ENCODE results near the gene CREG2.
A peak's percentile ranks its signal among the peaks of the same experiment; 100 is the strongest.
"Not testable (repeated sequence)": the region's sequence is repeated elsewhere in the genome, so short reads cannot be mapped to it uniquely, and the experiment has no call there.

CREG2 gene

DNA sequence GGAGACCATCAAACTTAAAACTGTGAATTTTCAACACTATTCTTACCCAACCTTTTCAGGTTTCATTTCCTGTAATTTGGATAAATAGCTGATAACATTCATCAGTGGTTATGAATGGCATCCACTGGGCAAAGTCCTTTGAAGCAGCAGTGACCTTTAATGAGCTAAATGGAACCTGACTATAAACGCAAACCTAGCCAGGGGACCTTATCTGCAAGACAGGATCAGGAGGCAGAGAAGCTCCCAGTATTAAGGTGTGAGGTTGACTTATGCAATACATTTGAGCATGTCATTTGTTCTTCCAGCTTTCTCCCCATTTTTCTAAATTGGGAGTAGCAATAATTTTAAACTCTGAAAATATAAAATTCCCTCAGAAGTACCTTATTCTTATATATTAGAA lies 38.4 kb downstream of the CREG2 start:
- no peak for DNase-seq (ENCODE audit: low read depth in 2 of 2, low spot score in 1 of 2)

DNA sequence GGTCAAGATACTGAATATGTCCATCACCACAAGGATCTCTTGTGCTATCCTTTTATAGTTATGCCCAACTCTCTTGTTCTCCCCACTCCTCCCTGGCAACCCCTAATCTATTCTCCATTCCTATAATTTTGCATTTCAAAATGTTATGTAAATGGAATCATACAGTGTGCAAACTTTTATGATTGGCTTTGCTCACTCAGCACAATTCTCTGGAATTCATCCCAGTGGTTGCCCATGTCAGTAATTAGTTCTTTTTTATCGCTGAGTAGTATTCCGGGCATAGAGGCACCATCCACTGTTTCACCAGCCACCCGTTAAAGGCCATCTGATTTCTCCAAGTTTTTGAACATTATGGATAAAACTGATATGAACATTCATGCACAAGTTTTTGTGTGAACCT lies 40.4 kb downstream of the CREG2 start:
- DNase-seq (ENCODE audit: low read depth in 2 of 2, low spot score in 1 of 2) = no peak

DNA sequence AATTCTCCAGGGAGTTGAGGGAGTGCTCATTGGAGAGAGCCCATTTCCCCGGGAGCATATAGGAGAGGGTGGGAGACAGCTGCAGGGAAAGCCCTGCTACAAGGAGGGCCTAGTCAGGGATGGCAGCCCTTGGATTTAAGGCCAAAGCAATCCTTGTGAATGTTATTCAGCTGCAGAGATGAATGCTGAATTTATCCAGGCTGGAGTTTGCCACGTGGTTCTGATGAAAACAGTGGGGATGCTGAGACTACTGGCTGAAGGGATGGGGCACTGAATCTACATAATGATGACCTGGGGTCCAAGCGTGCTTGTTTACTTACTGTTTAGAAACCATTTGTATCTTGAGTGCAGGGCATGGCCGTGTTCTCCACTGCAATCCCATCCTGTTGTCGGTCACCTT lies 43.2 kb downstream of the CREG2 start:
- DNase-seq (ENCODE audit: low read depth in 2 of 2, low spot score in 1 of 2) = no peak

DNA sequence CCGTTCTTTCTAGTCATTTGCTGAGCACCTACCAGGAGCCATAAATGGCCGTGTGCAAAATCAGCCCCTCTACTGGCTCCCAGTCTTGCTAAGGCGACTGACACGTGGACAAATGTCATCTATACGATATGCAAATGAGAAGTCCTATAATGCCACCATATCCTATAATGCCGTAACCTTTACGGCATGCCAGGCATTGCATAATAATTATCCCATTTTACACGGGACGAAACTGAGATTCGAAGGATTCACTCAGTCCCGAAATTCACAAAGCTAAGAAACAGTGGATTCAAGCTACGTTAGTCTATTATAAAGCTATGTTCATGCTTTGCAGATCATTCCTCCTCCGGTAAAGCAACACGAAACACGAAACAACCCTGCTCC lies 44.7 kb downstream of the CREG2 start:
- no peak for DNase-seq (ENCODE audit: low read depth in 2 of 2, low spot score in 1 of 2)

DNA sequence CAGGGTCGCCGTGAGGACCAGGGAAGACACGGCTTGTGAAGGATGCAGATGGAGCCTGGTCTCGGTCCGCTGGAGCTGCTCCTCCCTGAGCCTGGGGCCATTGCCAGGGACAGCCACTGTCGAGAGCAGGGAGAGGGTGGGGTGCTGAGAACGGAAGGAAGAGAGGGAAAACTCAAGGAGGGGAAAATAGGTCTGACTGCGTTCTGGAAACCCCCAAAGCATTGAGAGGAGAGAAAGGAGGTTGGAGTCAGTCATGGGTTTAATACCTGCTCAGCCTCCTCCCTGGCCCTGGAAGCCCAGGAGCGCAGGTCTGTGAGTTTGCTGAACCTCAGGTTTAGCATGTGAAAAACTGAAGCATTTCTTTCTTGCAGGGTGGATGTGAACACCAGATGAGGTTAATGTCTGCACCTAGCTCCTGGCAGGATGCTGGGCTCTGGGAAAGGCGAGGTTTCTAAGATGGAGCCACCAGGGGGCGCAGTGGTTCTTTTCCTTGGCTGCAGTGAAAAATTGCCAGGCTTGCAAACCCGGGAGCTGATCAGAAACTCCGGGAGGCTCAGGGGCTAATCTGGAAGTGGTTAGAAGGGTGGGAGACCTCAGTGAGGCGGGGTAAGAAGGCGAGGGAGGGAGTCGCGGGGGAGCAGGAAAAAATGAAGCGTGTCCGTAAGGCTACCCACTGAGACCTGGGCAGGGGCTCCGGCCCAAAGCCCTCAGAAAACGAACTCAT lies 45.2 kb downstream of the CREG2 start:
- DNase-seq (ENCODE audit: low read depth in 2 of 2, low spot score in 1 of 2) = peak; percentile 25 to 44

DNA sequence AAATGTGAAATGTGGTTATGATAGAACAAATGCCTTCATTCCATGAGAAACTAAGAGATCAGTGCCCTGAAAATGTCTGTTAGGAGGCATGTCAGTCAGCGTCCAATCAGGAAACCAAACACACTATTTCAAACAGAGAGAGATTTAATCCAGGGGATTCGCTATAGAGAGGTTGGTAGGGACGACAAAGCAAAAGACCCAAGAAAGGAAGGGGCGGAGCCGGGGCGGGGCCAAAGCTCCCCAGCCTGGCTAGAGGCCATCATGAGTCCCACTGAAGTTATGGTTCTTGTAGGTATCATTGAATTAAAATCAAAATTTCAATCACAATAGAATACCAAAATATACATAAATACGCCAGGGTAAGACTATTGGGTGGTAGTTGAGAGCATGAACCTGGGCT lies 45.9 kb downstream of the CREG2 start:
- no peak for DNase-seq (ENCODE audit: low read depth in 2 of 2, low spot score in 1 of 2)

DNA sequence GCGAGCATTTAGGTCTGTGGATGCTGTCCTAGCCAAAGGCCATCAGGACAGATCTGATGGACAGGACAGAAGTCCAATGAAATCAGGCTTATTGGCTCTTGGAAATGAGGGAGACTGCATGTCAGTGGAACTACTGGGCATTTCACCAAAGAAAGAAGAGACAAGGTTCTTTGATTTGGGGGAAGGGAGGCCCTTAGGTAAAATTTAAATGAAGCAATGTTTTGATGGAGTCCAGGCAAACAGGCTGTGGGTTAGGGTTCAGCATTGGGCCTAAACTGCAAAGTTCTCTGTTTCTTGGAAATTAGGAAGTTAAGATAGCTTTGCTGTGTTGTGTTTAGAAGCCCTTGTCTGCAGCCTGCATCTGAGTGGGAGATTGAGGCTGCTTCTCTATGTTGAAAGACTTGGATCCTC lies 47.2 kb downstream of the CREG2 start:
- no peak for DNase-seq (ENCODE audit: low read depth in 2 of 2, low spot score in 1 of 2)

DNA sequence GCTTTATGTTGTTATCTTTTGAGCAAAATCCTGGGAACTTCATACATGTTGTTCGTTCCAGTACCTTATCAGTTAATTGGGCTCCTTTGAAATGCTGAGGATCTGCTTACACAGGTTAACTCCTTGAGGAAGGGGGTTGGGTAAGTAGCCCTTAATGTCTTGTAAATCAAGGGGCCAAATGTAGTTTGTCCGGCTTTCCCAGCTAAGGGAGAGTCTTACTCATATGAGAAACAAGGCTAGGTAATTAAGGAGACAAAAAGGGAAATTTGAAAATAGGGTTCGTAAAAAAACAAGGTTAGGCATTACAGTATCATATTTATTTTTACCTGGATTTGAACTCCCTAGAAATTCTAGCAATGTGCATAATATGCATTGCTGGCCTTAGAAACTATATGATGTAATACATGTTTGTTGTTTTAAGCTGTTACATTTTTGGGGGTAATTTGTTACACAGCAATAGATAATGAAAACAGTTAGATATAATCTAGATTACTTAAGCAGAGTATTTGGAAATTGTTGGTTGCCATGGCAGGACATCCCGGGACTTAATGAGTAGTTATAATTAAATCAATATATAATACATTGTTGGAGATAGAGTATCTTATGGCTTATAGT lies 47.9 kb downstream of the CREG2 start:
- no peak for DNase-seq (ENCODE audit: low read depth in 2 of 2, low spot score in 1 of 2)

DNA sequence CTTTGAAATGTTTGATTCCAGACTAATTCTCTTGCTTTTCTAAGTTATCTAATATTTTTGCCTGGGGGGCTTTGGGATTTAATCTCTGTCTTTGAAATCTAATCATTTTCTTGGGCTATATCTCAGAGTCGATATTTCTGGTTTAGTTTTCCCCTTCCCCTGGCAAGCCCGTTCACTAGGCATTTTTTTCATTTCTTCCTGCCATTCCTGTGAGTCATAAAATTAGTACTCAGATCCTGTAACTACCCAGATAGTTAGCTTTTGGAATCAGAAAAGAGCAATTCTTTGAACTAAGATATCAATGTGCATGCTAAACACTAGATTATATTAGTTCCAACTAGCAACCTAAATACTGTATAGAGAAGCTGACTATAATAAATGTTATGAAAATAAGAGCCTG lies 49.4 kb downstream of the CREG2 start:
- no peak for DNase-seq (ENCODE audit: low read depth in 2 of 2, low spot score in 1 of 2)

DNA sequence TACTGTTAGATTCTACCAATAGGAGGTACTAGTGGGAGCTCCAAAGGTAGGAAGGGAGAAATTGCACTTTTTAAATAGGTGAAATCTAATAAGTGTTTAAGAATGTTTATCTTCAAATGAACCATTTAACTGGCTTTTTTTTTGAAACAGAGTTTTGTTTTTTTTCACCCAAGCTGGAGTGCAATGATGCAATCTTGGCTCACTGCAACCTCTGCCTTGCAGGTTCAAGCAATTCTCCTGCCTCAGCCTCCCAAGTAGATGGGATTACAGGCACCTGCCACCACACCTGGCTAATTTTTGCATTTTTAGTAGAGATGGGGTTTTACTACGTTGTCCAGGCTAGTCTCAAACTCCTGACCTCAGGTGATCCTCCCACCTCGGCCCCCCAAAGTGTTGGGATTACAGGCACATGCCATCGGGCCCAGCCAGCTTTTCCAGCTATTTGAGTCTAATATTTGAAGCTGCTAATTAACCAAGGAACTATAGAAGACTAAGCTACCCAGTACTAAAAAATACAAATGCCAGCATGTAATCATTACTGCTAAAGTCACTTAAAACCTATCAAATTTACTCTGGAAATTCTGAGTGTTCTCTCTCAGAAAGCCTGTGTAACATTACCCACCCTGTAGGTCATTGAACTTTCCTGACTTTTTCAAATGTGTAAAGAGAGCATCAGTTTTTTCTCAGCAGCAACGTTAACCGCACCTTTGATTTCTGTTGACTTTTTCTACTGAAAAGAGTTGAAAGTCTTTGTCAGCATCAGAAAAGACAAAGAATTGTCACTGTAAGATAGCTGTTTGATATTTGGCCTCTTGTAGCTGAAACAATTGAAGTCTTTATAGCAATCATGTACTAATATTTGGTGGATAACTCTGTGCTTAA lies 54.2 kb downstream of the CREG2 start:
- DNase-seq (ENCODE audit: low read depth in 2 of 2, low spot score in 1 of 2) = no peak

DNA sequence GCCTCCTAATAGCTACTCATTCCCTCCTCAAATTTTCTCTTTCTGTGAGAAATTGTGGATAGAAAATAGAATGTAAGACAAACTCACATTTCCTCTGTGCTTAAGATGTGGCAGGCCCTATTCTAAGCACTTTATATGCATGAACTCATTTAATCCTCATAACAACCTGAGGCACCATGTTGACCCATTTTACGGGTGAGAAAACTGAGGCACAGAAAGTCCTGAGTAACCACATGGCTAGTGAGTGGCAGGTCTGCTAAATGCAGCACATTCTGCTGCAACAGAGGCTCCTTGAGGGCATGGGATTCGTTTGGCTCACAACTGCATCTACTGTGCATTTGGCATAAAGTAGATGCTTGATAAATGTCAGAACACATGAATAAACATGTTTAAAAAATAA lies 56.1 kb downstream of the CREG2 start:
- no peak for DNase-seq (ENCODE audit: low read depth in 2 of 2, low spot score in 1 of 2)

DNA sequence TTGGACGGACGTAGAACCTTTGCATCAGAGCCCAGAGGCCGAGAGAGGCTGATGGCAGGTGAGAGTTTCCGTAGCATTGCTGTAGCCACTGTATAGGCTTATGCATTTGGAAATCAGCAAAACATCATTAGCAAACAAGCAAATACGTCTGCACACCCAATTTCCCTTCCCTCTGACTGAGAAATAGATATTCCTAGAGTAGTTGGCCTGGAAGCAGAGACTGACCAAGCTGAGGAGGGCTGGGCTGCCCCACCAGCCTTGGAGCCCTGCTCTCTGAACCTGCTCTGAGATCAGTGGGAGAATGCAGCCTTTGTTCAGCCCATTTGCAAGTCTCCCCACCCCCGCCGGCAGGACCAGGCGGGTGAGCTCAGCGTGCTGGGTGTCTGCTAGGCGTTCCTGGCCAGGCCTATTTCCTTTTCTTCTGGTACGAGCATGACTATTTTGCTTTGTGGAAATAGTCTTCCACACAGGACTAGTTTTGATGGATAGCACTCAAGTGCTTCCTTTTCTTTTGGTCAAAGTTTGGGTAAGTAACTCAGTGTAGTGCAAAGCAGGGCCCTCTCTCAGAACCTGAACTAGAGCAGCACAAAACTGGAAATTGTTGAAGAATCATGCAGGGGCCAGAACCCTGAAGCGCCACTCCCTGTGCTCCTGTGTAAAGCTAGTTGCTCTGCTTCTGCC lies 56.9 kb downstream of the CREG2 start:
- no peak for DNase-seq (ENCODE audit: low read depth in 2 of 2, low spot score in 1 of 2)

DNA sequence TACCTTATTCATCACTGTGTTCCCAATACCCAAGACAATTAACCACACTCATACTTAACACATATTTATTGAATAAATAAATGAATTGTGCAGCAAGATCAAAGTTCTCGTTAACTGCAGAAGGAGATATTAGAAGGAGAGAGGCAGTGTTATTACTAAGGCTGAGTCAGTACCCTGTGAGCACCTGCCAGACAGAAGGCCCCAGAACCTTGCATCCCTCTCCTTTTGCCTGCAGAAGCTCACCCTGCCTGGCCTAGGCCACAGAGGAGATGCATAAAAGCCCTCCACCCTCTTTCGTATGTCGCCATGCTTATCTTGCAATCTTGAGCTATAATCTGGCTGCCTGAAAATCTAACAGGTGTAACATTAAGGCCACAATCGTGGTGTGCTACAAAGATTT lies 58.3 kb downstream of the CREG2 start:
- DNase-seq (ENCODE audit: low read depth in 2 of 2, low spot score in 1 of 2) = no peak

DNA sequence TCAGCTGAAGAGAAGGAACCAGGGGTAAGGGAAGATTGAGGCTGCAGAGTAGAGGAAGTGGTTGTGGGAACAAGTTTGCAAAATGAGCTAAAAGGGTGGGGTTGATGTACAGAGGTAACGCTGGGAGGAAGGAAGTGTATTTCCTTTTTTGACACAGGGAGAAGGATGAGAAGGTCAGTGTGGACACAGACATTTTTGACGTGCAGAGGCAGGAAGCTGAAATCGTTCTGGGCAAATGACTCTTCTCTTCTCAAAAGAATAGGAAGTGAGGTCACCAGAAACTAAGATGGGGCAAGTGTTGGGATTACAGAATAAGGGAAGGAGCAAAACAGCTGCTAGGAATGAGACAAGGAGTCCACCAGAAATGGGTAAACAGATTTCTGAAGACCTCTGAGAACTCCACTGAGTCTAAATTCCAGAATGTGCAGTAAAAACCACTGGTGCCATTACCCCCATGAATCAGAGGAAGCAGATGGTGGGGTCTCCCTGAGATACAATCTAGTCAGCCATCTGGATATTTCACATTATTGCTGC lies 58.8 kb downstream of the CREG2 start:
- no peak for DNase-seq (ENCODE audit: low read depth in 2 of 2, low spot score in 1 of 2)

DNA sequence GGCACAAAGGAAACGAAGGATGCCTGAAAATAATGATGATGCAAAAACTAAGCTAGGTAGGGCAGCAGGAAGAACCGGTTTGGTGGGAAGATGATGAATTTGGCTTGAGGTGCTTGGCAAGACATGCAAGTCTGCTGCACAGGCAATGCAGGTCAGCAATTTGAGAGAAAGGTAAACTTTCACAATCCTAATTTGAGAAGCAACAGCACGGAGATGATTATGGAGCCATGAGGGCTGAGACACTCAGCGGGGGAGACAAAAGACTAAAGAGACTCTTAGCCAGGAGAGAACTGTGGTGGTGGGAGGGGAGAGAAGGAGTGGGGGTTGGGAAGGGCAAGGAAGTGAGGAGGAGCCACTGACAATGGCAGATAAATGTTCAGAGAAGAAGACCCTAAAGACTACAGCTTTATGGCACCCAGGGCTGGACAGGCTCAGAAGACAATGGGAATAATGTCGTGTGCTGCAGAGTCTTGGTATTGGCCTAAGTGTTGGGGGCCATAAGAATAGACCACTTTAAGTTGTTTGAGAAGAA lies 59.4 kb downstream of the CREG2 start:
- DNase-seq (ENCODE audit: low read depth in 2 of 2, low spot score in 1 of 2) = no peak

DNA sequence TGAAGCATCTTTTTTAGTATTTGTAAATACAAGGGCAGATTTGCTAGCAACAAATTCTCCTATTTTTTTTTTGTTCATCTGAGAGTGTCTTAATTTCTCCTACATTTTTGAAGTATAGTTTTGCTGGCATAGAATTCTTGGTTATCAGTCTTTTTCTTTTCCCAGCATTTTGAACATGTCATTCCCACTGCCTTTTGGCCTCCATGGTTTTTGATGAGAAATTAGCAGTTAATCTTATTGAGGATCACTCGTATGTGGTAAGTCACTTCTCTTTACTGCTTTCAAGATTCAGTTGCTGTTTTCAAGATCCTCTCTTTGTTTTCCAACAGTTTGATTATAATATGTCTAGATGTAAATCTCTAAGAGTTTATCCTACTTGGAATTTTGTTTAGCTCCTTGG lies 61.9 kb downstream of the CREG2 start:
- DNase-seq (ENCODE audit: low read depth in 2 of 2, low spot score in 1 of 2) = no peak

DNA sequence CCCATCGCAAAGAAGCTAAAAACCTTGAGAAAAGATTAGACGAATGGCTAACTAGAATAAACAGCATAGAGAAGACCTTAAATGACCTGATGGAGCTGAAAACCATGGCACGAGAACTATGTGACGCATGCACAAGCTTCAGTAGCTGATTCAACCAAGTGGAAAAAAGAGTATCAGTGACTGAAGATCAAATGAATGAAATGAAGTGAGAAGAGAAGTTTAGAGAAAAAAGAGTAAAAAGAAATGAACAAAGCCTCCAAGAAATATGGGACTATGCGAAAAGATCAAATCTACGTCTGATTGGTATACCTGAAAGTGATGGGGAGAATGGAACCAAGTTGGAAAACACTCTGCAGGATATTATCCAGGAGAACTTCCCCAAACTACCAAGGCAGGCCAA lies 70.7 kb downstream of the CREG2 start:
- DNase-seq (ENCODE audit: low read depth in 2 of 2, low spot score in 1 of 2) = not testable (repeated sequence)

DNA sequence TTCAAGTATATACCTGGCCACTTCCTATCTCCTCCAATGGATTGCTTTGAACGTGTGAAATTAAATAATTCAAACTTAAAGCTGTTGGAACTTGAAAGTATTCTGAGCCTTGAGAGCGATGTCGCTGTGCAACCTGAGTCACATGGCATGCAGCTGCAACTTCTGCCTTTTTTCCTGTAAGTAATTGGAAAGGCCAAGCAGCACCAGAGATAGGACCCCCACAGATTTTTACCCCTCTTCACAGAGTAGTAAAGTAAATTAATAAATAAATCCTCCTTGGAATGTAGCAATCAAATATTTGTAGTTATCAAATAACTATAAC lies 75.6 kb downstream of the CREG2 start:
- DNase-seq (ENCODE audit: low read depth in 2 of 2, low spot score in 1 of 2) = no peak

DNA sequence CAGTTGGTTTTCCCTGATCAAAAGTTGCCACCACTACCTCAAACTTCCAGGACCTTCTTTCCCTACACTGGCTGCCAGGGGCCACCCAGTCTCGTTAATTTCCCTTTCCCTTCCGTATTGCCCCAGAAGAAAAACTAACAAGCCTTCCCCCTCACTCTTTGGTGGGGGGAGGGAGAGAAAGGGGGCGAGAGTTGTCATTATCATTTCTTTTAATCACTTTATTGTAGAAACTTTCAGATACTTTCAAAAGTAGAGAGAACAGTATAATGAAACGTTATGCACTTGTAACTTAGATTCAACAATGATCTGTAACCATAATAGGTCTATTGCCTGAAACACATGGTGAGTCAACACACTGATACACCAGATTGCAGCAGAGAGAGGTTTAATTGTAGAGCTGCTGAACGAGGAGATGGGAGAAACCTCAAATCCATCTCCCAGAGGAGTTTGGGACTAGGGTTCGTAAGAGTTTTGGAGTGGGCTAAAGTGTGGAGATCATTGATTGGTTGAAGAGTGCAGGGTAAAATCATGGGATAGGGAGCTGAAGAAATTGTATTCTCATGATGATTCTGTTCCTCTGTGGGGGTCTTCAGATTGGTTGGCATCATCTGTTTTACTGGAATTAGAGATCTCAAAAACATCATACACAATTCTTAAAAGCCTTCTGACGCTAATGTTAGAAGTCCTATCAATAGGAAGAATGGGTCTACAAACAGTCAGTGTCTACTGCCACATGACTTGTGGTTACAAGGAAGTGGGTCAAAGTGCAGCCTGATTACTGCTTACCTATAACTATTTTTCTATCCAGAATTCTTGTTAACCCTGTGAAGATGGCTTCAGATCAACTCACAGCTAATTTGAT lies 76.2 kb downstream of the CREG2 start:
- no peak for DNase-seq (ENCODE audit: low read depth in 2 of 2, low spot score in 1 of 2)

DNA sequence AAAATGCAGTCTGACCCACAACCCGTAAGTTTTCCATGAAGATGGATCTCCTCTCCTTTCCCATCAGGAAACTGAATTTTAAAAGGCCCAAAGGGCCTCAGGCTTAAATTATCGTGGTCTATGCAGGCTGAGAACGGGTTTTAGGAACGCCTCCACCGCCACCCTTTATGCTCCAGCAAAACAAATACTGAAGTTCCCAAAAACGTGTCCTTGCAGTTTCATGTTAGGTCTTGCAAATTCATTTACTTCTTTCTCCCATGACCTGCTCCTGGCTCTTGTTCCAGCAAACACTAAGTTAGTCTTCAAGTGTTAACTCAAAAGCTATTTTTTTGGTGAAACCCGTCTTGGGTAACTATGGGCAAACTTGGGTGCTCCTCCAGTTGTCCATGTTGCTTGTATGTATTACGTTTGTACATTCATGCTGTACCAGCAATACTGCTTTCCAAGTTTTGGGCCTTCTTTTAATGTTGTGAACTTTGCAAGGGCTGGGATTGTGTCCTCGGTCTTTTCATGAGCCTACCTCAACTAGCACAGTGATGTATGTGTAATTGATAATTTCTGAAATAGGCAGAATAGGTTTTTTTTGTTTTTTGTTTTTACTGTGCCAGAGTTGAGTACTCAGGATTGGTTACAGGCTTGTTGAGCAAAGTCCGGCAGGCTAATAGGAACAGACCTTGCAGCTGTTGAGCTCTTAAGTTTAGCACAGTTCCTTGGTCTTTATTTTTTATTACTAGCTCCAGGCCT lies 77.0 kb downstream of the CREG2 start:
- DNase-seq (ENCODE audit: low read depth in 2 of 2, low spot score in 1 of 2) = no peak

Measured in stimulated activated CD8-positive, alpha-beta memory T cell treated with anti-CD3 and anti-CD28 coated beads, Interleukin-4, amount 100 ng/mL, for 1 hour (primary cell).